ENCODE data around the gene LELP1.

LELP1 gene

DNA sequence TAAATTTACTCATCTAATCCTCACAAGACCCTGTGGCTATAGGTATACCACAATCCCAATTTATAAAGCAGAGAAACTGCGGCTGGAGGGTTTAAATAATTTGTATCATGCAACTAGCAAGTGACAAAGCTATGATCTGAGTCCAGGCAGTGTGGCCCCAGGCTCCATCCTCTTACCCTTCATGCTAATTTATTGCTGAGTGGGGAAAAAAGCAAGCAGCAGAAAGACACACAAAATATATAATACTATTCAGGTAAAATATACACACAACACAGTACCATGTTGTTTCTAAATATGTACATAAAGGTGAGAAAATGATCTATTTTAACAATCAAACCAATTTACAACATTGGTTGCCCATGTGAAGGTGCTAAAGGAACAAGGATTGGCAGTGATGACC is 38.9 kb downstream of the LELP1 start:
- TF ChIP-seq, protein P1, sequence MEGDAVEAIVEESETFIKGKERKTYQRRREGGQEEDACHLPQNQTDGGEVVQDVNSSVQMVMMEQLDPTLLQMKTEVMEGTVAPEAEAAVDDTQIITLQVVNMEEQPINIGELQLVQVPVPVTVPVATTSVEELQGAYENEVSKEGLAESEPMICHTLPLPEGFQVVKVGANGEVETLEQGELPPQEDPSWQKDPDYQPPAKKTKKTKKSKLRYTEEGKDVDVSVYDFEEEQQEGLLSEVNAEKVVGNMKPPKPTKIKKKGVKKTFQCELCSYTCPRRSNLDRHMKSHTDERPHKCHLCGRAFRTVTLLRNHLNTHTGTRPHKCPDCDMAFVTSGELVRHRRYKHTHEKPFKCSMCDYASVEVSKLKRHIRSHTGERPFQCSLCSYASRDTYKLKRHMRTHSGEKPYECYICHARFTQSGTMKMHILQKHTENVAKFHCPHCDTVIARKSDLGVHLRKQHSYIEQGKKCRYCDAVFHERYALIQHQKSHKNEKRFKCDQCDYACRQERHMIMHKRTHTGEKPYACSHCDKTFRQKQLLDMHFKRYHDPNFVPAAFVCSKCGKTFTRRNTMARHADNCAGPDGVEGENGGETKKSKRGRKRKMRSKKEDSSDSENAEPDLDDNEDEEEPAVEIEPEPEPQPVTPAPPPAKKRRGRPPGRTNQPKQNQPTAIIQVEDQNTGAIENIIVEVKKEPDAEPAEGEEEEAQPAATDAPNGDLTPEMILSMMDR (IDR thresholded peaks at IDR 0.05; ENCODE audit: extremely low read depth, missing control alignments): no peak
- DNase-seq (ENCODE audit: low spot score): no peak

DNA sequence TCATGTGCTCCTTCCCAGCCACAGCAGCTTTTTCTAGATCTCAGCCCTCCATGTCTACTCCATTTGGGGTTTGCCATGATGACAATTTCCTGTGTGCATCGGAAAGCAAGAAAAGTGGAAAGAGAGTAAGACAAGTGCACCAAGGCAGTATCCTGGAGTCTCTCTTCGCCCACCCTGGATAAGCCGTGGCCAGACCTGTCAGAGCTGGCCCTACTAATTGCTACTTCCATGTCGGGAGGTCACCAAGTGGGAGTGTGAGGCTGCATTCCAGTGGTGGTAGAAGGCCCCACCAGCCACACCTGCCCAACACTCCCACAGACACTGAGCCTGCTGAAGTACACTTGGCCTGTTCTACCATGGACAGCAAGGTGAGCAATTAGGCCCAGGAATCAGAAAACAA is 42.2 kb downstream of the LELP1 start:
- TF ChIP-seq, protein P1 (IDR thresholded peaks at IDR 0.05; ENCODE audit: extremely low read depth, missing control alignments): no peak
- no peak for DNase-seq (ENCODE audit: low spot score)

GRCh38 chr1:153246018-153246417 is 42.8 kb downstream of the LELP1 start:
- TF ChIP-seq, protein P1 (IDR thresholded peaks at IDR 0.05; ENCODE audit: extremely low read depth, missing control alignments): no peak
- no peak for DNase-seq (ENCODE audit: low spot score)

- TF ChIP-seq, protein P1 (IDR thresholded peaks at IDR 0.05; ENCODE audit: extremely low read depth, missing control alignments): no peak
- no peak for DNase-seq (ENCODE audit: low spot score)
Observed at GRCh38 chr1:153246825-153247224, 43.6 kb downstream of the LELP1 start.

DNA sequence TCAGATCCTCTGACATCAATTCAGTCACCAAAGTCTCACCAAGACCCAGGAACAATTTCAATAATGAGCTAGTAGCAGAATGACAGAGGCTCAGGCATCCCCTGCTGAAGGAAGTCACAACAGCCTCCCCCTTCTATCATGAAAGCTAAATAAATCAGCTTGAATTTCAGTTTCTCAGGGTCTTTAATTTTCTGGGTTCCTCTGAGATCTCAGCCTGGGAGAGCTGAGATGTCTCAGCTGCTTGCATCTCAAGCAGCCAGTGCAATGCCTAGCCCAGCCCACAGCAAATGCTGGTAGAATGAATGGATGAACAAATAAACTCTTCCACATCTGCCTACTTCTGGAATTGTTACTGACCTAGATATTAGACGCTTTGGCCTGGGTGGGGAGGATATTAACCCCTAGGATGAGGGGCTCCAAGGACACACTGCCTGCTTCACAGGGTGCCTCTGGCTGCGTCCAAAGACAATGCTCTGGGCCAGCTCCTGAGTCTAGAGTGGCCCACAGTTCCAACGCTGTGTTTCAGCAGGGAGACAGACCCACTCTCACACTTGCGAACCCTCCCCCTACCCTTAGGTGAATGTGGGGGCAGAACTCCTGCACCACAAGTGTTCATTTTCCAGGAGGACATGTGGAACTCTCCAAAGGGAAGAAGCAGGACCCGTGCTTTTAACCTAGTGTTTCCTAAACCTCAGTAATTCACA is 45.1 kb downstream of the LELP1 start:
- TF ChIP-seq, protein P1 (IDR thresholded peaks at IDR 0.05; ENCODE audit: extremely low read depth, missing control alignments): no peak
- DNase-seq (ENCODE audit: low spot score): no peak

DNA sequence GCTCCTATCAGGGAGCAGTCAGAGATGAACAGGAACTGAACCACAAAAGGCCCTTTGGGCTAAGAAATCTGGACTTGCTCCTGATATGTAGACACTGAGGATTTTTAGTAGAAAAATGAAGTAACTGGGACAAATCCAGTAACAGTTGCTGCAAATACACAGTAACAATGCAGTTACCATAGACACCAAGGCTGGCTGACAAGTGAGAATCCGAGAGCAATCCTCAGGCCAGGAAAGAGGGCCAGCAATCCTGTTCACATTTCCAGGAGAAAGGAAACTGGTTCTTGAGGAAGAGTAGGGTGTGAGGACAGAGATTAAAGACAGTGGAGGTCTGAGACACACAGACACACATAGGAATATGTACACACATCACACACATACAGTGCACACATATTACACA is 46.9 kb downstream of the LELP1 start:
- TF ChIP-seq, protein P1 (IDR thresholded peaks at IDR 0.05; ENCODE audit: extremely low read depth, missing control alignments): no peak
- no peak for DNase-seq (ENCODE audit: low spot score)

DNA sequence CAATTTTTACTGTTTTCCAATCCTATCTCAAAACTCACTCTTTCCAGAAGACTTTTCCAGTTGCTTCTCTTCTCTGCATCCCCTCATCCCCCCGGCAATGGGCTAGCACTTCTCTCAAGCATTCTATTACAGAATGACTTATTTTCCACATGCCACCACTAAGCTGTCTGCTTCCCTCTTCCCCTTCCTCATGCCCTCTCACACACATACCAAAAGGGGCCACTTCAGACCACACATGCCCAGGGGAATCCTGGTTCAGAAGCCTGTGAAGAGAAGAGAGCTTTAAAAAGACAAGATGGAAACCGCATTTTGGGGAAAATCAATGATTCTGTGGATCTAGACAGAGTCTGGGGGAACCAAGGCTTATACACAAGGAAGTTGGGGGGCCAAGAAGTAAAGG is 47.9 kb downstream of the LELP1 start:
- no peak for DNase-seq (ENCODE audit: low spot score)
- TF ChIP-seq, protein P1 (IDR thresholded peaks at IDR 0.05; ENCODE audit: extremely low read depth, missing control alignments): no peak

All from GM20000 (cell line).